ENCODE measurements around the gene HCN1.

HCN1 gene

DNA sequence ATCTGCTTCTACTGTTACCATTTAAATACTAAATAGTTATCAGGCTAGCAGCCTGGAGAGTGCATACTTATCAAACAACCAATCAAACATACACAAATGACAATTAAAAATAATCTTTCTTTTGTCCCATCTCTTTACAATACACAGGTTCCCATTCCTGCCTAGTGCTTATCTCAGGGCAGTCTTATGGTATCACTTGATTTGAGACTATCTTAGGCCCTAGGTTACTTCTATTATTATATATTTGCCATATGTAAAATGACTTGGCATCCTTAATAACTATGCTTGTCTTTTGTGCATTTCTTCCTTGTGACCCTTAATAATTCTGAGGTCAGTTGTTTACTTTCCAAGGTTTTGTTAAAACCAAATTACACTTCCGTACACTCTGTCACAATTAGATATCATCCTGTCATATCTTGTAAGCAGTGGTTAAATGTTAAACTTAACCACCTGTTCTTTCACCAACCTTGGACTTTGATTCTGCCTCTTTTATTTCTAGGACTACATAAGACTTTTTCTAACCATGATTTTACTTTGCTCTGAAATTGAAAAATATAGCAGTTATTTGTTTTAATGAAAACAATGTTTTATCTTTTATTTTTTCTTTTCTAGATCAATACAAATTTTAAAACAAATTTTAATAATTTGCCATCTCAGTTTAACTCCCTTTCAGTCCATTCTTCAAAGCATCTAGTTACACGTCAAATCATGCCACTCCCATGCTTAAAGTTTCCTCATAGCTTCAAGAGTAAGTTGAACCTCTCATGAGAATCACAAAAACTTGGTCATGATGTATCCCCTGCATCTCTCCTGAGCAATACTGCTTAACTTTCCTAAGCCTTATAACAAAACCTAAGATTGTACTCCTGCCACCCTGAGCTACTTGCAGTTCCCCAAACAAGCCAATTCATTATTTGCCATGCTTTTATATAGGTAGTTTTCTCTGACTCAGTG, 281.3 kb downstream of the HCN1 start:
- Histone ChIP-seq H3K4me3 (ENCODE audit: low read length) (no peak overlapping the region), H3K27me3 (ENCODE audit: control insufficient read depth, insufficient read depth, low read length) (no peaks in the 10 kb centered on the region), H3K9me3 (ENCODE audit: control insufficient read depth, low read depth, low read length) (no peaks in the 10 kb centered on the region), H3K36me3 (ENCODE audit: control insufficient read depth, low read depth, low read length) (no peaks in the 10 kb centered on the region), H3K4me1 (ENCODE audit: control insufficient read depth, low read depth, low read length) (peaks cover 8% of the 10 kb centered on the region), H3K27ac (ENCODE audit: low read length) (no peak overlapping the region), H3K9ac (ENCODE audit: low read length) (no peak overlapping the region)

DNA sequence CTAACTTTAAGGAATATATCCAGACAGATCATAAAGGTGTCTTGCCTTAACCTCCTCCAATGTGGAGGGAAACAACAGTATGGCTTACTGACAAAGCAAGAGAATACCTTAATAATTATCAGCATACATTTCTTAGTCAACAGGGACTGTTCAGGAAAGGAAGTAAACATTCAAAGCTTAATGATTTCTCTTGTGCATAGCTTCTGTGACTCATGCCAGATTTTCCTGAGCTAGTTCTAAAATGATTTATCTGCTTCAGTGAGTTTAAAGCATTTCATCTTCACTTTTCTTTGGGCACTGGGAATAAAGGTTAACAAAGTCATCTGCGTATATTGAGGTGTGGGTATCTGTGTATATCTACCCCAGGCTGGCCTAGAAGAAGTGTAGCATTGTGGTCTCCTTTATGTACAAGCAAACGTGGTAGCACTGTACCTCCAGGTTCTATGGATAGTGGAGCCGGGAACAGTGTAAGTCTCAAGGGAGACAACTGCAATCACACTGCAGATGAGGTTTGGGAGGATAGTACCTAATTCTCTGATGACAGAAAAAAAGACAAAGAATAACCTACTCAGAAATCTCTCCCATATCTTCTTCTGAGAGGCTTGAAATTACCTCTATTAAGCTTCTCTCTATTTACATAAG, 284.1 kb downstream of the HCN1 start:
- Histone ChIP-seq H3K9me3 (ENCODE audit: control insufficient read depth, low read depth, low read length) (no peaks in the 10 kb centered on the region), H3K27me3 (ENCODE audit: control insufficient read depth, insufficient read depth, low read length) (no peaks in the 10 kb centered on the region), H3K4me1 (ENCODE audit: control insufficient read depth, low read depth, low read length) (peaks cover 8% of the 10 kb centered on the region), H3K4me3 (ENCODE audit: low read length) (no peak overlapping the region), H3K36me3 (ENCODE audit: control insufficient read depth, low read depth, low read length) (no peaks in the 10 kb centered on the region), H3K27ac (ENCODE audit: low read length) (no peak overlapping the region), H3K9ac (ENCODE audit: low read length) (no peak overlapping the region)

DNA sequence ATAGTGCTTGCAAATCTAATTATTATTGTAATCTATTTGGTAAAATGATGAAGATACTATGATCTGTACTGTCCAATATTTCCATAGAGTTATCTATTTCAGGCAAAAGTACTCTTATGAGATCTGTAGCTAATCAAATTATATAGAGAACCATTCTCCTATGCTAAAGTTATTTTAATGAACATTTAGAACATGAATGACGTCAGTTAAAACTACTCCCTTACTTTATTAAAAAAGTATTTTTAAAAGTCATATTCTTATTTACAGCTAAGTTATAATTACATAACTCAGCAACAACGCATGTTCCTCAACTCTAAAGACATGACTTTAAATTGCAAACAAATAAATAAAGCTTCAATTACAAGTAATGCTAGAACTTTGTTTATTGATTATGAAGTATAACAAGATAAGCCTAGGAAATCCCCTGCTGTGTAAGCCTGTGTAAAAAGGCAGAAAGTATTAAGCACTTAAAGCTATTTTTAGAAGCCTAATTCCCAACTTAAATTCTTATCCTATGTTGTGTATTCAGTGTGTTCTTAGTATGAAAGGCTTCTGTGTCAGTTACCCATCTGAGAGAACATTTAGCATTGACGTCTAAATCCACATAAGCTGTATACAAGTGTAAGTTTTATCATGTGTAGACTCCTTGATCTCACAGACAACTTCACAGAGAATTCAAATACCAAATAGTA, 285.7 kb downstream of the HCN1 start:
- Histone ChIP-seq H3K9ac (ENCODE audit: low read length) (no peak overlapping the region), H3K4me3 (ENCODE audit: low read length) (no peak overlapping the region), H3K9me3 (ENCODE audit: control insufficient read depth, low read depth, low read length) (no peaks in the 10 kb centered on the region), H3K4me1 (ENCODE audit: control insufficient read depth, low read depth, low read length) (peaks cover 8% of the 10 kb centered on the region), H3K36me3 (ENCODE audit: control insufficient read depth, low read depth, low read length) (no peaks in the 10 kb centered on the region), H3K27ac (ENCODE audit: low read length) (no peak overlapping the region), H3K27me3 (ENCODE audit: control insufficient read depth, insufficient read depth, low read length) (no peaks in the 10 kb centered on the region)

DNA sequence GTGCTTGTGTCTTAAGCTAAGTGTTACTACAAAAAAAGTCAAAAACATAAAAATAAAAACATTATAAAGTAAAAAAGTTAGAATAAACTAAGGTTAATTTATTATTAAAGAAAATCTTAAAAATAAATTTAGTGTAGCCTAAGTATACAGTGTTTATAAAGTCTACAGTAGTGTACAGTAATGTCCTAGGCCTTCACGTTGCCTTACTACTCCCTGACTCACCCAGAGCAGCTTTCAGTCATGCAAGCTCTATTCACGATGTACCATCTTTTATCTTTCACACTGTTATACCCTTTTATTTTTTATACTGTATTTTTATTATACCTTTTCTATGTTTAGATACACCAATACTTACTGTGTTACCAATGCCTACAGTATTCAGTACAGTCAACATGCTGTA, 288.1 kb downstream of the HCN1 start:
- no peaks in the 10 kb centered on the region for H3K9me3 ChIP-seq (ENCODE audit: control insufficient read depth, low read depth, low read length)

DNA sequence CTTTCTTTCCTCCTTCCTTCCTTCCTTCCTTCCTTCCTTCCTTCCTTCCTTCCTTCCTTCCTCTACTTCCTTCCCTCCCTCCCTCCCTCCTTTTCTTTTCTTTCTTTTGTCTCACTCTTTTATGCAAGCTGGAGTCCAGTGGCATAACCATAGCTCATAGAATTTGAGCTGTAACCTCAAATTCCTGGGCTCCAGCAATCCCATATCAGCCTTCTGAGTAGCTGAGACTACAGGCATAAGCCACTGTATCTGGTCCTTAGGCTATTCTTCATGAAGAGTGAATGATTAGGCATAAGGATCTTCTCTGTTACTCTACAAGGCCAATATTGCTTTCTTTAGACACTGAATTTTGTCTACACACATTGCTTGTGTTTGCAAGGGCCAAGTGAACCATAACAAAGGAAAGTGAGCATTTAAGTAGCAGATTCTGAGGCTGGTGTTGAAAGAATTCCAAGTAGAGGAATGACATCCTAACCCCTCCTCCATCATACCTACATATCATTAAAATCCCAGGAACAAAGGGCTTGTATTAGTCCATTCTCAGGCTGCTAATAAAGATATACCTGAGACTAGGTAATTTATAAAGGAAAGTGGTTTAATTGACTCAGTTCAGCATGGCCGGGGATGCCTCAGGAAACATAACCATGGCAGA, 293.2 kb downstream of the HCN1 start:
- Histone ChIP-seq H3K9ac (ENCODE audit: low read length) (no peak overlapping the region), H3K4me1 (ENCODE audit: control insufficient read depth, low read depth, low read length) (peaks cover 6% of the 10 kb centered on the region)

More for the DNA sequence above, 288.1 kb downstream of the HCN1 start:
- Histone ChIP-seq H3K4me1 (ENCODE audit: control insufficient read depth, low read depth, low read length) (peaks cover 11% of the 10 kb centered on the region), H3K4me3 (ENCODE audit: low read length) (no peak overlapping the region), H3K27me3 (ENCODE audit: control insufficient read depth, insufficient read depth, low read length) (no peaks in the 10 kb centered on the region), H3K27ac (ENCODE audit: low read length) (no peak overlapping the region), H3K36me3 (ENCODE audit: control insufficient read depth, low read depth, low read length) (no peaks in the 10 kb centered on the region), H3K9ac (ENCODE audit: low read length) (no peak overlapping the region)

DNA sequence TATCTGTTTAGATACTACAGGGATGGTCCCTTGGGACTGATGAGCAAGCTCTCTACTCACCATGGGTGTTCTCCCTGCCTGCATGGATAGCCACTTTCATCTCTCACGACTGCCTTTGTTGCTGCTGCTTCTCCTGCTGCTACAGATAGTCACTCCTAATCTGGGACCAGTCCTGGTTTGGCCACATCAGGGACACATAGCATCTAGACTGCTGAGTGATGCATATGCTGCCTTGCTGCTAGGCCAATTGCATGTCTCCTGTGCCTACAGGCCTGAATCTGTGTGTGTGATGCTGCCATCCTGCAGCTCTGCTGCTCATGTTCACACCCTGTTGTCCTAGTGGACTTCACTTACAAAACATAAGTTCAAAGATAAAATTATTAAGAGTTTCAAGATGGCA, 297.1 kb downstream of the HCN1 start:
- no peak overlapping the region for H3K9ac ChIP-seq (ENCODE audit: low read length)
- H3K36me3 ChIP-seq (ENCODE audit: control insufficient read depth, low read depth, low read length), result no peaks in the 10 kb centered on the region
- no peak overlapping the region for H3K27ac ChIP-seq (ENCODE audit: low read length)
- peaks cover 6% of the 10 kb centered on the region for H3K4me1 ChIP-seq (ENCODE audit: control insufficient read depth, low read depth, low read length)
- H3K9me3 ChIP-seq (ENCODE audit: control insufficient read depth, low read depth, low read length), result no peaks in the 10 kb centered on the region
- no peak overlapping the region for H3K4me3 ChIP-seq (ENCODE audit: low read length)
- no peaks in the 10 kb centered on the region for H3K27me3 ChIP-seq (ENCODE audit: control insufficient read depth, insufficient read depth, low read length)

More for the DNA sequence above, 293.2 kb downstream of the HCN1 start:
- Histone ChIP-seq H3K4me3 (ENCODE audit: low read length) (no peak overlapping the region), H3K36me3 (ENCODE audit: control insufficient read depth, low read depth, low read length) (no peaks in the 10 kb centered on the region), H3K27ac (ENCODE audit: low read length) (no peak overlapping the region), H3K9me3 (ENCODE audit: control insufficient read depth, low read depth, low read length) (no peaks in the 10 kb centered on the region), H3K27me3 (ENCODE audit: control insufficient read depth, insufficient read depth, low read length) (no peaks in the 10 kb centered on the region)

DNA sequence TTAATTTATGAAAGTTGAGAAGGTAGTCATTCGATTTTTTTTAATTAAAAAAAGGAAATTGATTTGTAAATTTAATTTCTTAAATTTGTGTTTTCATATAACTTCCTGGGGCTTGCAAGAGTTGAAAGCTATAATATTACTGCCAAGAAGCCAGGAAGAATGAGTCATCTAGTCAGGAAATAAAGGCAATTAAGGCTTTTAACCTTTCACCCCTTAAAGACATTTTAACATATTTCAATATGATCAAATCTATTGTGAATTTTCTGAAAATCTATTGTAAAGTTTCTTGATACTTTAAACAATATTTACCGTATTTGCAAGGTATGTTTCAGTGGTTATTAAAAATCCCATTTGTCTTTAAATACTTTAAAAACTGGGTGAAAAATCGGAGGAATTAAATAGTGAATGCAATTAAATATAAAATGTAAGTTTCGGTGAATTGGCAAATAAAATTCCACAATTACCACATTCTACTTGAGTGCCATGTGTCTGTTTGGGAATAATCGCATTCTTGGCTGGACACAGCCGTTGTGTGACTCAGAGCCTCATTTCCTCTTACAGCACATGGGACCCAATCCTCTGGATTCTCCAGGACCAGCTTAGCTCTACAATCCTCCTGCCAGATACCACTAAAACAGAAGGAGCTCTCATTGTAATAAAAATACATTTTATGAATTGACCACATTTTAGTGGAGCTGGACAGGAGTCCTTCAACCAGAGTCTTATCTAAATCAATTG, 310.7 kb downstream of the HCN1 start:
- Histone ChIP-seq H3K4me1 (ENCODE audit: control insufficient read depth, low read depth, low read length) (no peaks in the 10 kb centered on the region), H3K36me3 (ENCODE audit: control insufficient read depth, low read depth, low read length) (no peaks in the 10 kb centered on the region), H3K27ac (ENCODE audit: low read length) (no peak overlapping the region), H3K9ac (ENCODE audit: low read length) (no peak overlapping the region), H3K4me3 (ENCODE audit: low read length) (no peak overlapping the region), H3K27me3 (ENCODE audit: control insufficient read depth, insufficient read depth, low read length) (no peaks in the 10 kb centered on the region), H3K9me3 (ENCODE audit: control insufficient read depth, low read depth, low read length) (no peaks in the 10 kb centered on the region)

DNA sequence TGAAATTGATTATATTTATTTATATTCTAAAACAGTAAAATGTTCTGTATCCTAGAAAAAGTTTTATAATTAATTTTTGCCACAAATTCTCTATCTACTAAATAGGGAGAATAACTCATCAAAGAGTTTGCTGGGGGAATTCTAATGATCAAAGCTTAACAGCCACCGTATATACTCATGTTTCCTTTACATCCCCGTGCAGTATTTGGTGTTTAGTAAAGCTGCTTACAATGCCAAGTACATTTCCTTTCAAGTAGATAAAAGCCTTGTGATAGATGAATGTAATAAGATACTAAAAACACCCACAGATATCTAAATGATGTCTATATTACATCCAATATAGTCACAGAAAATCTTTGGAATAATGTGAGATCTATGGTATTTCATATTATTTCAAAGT, 312.2 kb downstream of the HCN1 start:
- Histone ChIP-seq H3K27ac (ENCODE audit: low read length) (no peak overlapping the region), H3K4me1 (ENCODE audit: control insufficient read depth, low read depth, low read length) (no peaks in the 10 kb centered on the region), H3K9me3 (ENCODE audit: control insufficient read depth, low read depth, low read length) (no peaks in the 10 kb centered on the region), H3K36me3 (ENCODE audit: control insufficient read depth, low read depth, low read length) (no peaks in the 10 kb centered on the region), H3K4me3 (ENCODE audit: low read length) (no peak overlapping the region), H3K9ac (ENCODE audit: low read length) (no peak overlapping the region), H3K27me3 (ENCODE audit: control insufficient read depth, insufficient read depth, low read length) (no peaks in the 10 kb centered on the region)

DNA sequence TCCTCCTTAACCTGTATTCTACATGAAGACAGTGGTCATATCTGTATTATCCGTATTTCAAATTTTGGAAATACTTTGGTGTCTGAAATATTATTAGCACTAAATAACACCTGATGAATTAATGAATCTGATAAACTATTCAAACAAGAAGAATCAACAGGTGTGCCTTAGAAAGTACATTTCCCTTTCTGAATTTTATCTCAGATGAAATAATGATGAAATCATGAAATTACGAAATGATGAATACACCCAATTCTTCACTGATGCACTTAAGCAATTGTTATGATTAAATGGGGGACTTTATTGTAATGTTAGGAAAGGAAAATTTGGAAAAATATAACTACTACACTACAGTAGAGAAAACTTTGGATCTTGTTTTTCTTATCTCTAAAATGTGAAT, 313.6 kb downstream of the HCN1 start:
- no peak overlapping the region for H3K9ac ChIP-seq (ENCODE audit: low read length)
- no peaks in the 10 kb centered on the region for H3K4me1 ChIP-seq (ENCODE audit: control insufficient read depth, low read depth, low read length)
- no peaks in the 10 kb centered on the region for H3K9me3 ChIP-seq (ENCODE audit: control insufficient read depth, low read depth, low read length)
- no peaks in the 10 kb centered on the region for H3K36me3 ChIP-seq (ENCODE audit: control insufficient read depth, low read depth, low read length)
- H3K4me3 ChIP-seq (ENCODE audit: low read length), result no peak overlapping the region
- H3K27ac ChIP-seq (ENCODE audit: low read length), result no peak overlapping the region
- H3K27me3 ChIP-seq (ENCODE audit: control insufficient read depth, insufficient read depth, low read length), result no peaks in the 10 kb centered on the region

DNA sequence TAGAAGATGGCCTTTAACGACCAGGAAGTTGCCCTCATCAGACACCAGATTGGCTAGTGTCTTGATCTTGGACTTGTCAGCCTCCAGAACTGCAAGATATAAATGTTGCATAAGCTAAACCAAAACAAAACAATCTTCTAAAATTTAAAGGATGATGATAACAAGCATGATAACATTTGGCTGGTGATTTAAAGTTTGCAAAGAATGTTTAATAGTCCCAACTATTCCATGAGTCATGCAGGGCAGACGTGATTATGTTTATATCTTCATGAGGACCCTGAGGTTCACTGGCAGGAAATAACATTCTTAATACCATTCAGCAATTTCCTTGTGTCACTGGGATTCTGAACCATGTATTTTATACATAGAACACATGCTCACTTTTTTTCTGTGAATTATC, 319.8 kb downstream of the HCN1 start:
- Histone ChIP-seq H3K9me3 (ENCODE audit: control insufficient read depth, low read depth, low read length) (no peaks in the 10 kb centered on the region), H3K4me1 (ENCODE audit: control insufficient read depth, low read depth, low read length) (no peaks in the 10 kb centered on the region), H3K9ac (ENCODE audit: low read length) (no peak overlapping the region), H3K27ac (ENCODE audit: low read length) (no peak overlapping the region), H3K4me3 (ENCODE audit: low read length) (no peak overlapping the region), H3K27me3 (ENCODE audit: control insufficient read depth, insufficient read depth, low read length) (no peaks in the 10 kb centered on the region), H3K36me3 (ENCODE audit: control insufficient read depth, low read depth, low read length) (no peaks in the 10 kb centered on the region)

DNA sequence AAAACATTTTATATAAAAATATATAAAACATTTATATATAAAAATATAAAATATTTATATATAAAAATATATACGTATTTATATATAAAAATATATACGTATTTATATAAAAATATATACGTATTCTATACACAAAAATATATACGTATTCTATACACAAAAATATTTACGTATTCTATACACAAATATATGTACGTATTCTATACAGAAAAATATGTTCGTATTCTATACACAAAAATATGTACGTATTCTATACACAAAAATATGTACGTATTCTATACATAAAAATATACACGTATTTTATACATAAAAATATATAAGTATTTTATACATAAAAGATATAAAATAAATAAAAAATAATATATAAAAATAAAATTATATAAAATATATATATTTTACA, 323.6 kb downstream of the HCN1 start:
- Histone ChIP-seq H3K9me3 (ENCODE audit: control insufficient read depth, low read depth, low read length) (no peaks in the 10 kb centered on the region), H3K27me3 (ENCODE audit: control insufficient read depth, insufficient read depth, low read length) (no peaks in the 10 kb centered on the region), H3K27ac (ENCODE audit: low read length) (no peak overlapping the region), H3K9ac (ENCODE audit: low read length) (no peak overlapping the region), H3K4me3 (ENCODE audit: low read length) (no peak overlapping the region), H3K4me1 (ENCODE audit: control insufficient read depth, low read depth, low read length) (no peaks in the 10 kb centered on the region), H3K36me3 (ENCODE audit: control insufficient read depth, low read depth, low read length) (no peaks in the 10 kb centered on the region)

Measured in iPS-18a (cell line).